Lung (tissue), 12 donors: ENCODE measurements around the gene RASGRF1. TPM values are rescaled to one million over a fixed set of nuclear protein-coding genes. Genes with fewer than 3 reads are reported as not detected.
"Not testable (repeated sequence)": the region's sequence is repeated elsewhere in the genome, so short reads cannot be mapped to it uniquely, and the experiment has no call there.

Source experiments
- ATAC-seq: fragments of 200-7000 bp; cut with Tn5 transposase; one replicate; pipeline ENCODE4 v1.9.1; 2020; ENCODE audit warnings: moderate number of reproducible peaks; ENCODE audit not compliant: insufficient read depth, low FRiP score
- DNase-seq, 3 donors: peaks; one replicate each; pipeline ENCODE4 v3.0.0-alpha.2; 2013 to 2017
- H3K27ac ChIP-seq, 2 donors: one replicate each; pipeline ENCODE4 v1.5.1; 2013; ENCODE audit warnings: mild to moderate bottlenecking in 2 of 2, moderate library complexity in 2 of 2, control low read depth in 1 of 2, inconsistent platforms in 1 of 2, low read depth in 1 of 2, low read length in 1 of 2
- H3K27me3 ChIP-seq, 3 donors: one replicate each; pipeline ENCODE4 v1.5.1; 2013; ENCODE audit warnings: low read length in 2 of 3; ENCODE audit not compliant: control insufficient read depth in 3 of 3, insufficient read depth in 3 of 3
- H3K36me3 ChIP-seq, 4 donors: one replicate each; pipeline ENCODE4 v1.5.1; 2013; ENCODE audit warnings: low read length in 4 of 4, mild to moderate bottlenecking in 1 of 4, moderate library complexity in 1 of 4; ENCODE audit not compliant: control insufficient read depth in 4 of 4, insufficient read depth in 4 of 4
- H3K4me1 ChIP-seq, 5 donors: one replicate each; pipeline ENCODE4 v1.5.1; 2013; ENCODE audit warnings: low read length in 5 of 5, mild to moderate bottlenecking in 2 of 5, moderate library complexity in 1 of 5; ENCODE audit not compliant: control insufficient read depth in 5 of 5, insufficient read depth in 5 of 5
- H3K4me3 ChIP-seq: one replicate; pipeline ENCODE4 v1.5.1; 2013; ENCODE audit warnings: mild to moderate bottlenecking, control low read depth, moderate library complexity
- H3K9ac ChIP-seq, 2 donors: one replicate each; pipeline ENCODE4 v1.5.1; 2013; ENCODE audit warnings: low read length in 2 of 2, control low read depth in 1 of 2; ENCODE audit not compliant: insufficient read depth in 1 of 2
- H3K9me3 ChIP-seq, 4 donors: one replicate each; pipeline ENCODE4 v1.5.1; 2013; ENCODE audit warnings: low read length in 3 of 4, mild to moderate bottlenecking in 1 of 4, moderate library complexity in 1 of 4; ENCODE audit not compliant: control insufficient read depth in 4 of 4, insufficient read depth in 3 of 4
- CTCF ChIP-seq: IDR thresholded peaks from 2 replicates; pipeline ENCODE4 v1.5.1; 2012; ENCODE audit warnings: mild to moderate bottlenecking; ENCODE audit errors: control extremely low read depth, extremely low read depth
- WGBS, 2 donors: extraction: QIAGEN DNeasy Blood & Tissue Kit; methylation state at CpG; one replicate each; pipeline ENCODE4 v1.1.7; 2013; 5-methylcytosine and 5-hydroxymethylcytosine counted together
- polyA plus RNA-seq, 2 donors: library from polyadenylated mRNA; stranded (reverse); fragments of 200-250 nt; gene quantifications; one replicate each; pipeline ENCODE4 v1.2.1, GENCODE V29; 2013
- total RNA-seq, 2 donors: library from RNA; depleted of rRNA in 1 of 2; stranded (reverse); fragments of >200 nt in 1 of 2; gene quantifications; one replicate each; pipeline ENCODE4 v1.2.1, GENCODE V29; 2014 to 2021
- donor health status: control.
- donor health status: control.
- donor health status: Bipolar disorder and iron deficiency.
- donor health status: healthy.
- donor health status: DM: yes; HTN: yes; CAD: no.

The RASGRF1 gene
- total and polyA plus RNA-seq, 4 donors: 10.9 to 71.2 (median 24.6) TPM

- DNase-seq (no peak), ATAC-seq (no peak)
- H3K27ac ChIP-seq: no peak overlapping the region
- WGBS, 2 donors: 68 to 71% methylated on average over 7 of the region's 7 CpGs
- H3K27me3 ChIP-seq: peaks cover 0 to 4% (median 2%) of the 10 kb centered on the region in 3 donors
- no peak overlapping the region for H3K9ac ChIP-seq
- no peak overlapping the region for H3K4me3 ChIP-seq
- TF ChIP-seq CTCF: no peak
- H3K9me3 ChIP-seq: no peaks in the 10 kb centered on the region
- peaks cover 0 to 1% (median 0%) of the 10 kb centered on the region in 5 donors for H3K4me1 ChIP-seq
- H3K36me3 ChIP-seq: no peaks in the 10 kb centered on the region
Measured at GRCh38 chr15:79115986-79116665, 25.5 kb upstream of the RASGRF1 start.

DNA sequence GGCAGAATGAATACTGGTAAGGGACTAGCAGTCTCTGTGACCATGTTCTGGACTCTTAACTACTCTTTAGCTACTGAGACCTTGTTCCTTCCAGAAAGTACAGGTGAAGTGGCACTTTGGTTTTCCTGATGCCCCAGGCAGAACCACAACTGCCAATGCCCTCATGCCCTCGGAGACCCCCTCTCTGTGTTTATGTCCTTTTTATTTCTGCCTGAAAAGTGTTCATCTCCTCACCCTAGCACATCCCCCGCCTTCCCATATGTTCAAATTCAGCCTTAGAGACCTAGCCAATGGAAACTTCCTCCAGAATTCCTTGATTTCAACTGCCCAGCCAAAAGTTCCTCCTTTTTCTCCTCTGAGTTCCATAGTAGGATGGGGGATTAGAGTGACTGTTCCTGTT lies 23.3 kb upstream of the RASGRF1 start:
- DNase-seq: no peak
- no peak for TF ChIP-seq CTCF
- no peak for ATAC-seq
- no peak overlapping the region for H3K4me3 ChIP-seq
- no peak overlapping the region for H3K27ac ChIP-seq
- H3K4me1 ChIP-seq: peaks cover 0 to 1% (median 0%) of the 10 kb centered on the region in 5 donors
- H3K9me3 ChIP-seq: no peaks in the 10 kb centered on the region
- no peak overlapping the region for H3K9ac ChIP-seq
- WGBS, 2 donors: 76 to 82% methylated on average over 2 of the region's 2 CpGs
- H3K36me3 ChIP-seq: no peaks in the 10 kb centered on the region
- H3K27me3 ChIP-seq: peaks cover 0 to 6% (median 4%) of the 10 kb centered on the region in 3 donors

GRCh38 chr15:79111404-79111803 lies 20.8 kb upstream of the RASGRF1 start:
- H3K4me3 ChIP-seq, H3K4me1 ChIP-seq, H3K36me3 ChIP-seq, DNase-seq, H3K27me3 ChIP-seq, H3K9ac ChIP-seq, H3K9me3 ChIP-seq, ATAC-seq, H3K27ac ChIP-seq: not testable (repeated sequence)

GRCh38 chr15:79105141-79105540 lies 14.6 kb upstream of the RASGRF1 start:
- no peaks in the 10 kb centered on the region for H3K4me1 ChIP-seq
- no peaks in the 10 kb centered on the region for H3K9me3 ChIP-seq
- no peak for DNase-seq
- TF ChIP-seq CTCF: no peak
- 91 to 95% methylated on average over 4 of the region's 4 CpGs for WGBS, 2 donors
- H3K27me3 ChIP-seq: peaks cover 0 to 13% (median 9%) of the 10 kb centered on the region in 3 donors
- ATAC-seq: no peak
- no peak overlapping the region for H3K9ac ChIP-seq
- no peak overlapping the region for H3K27ac ChIP-seq
- no peaks in the 10 kb centered on the region for H3K36me3 ChIP-seq
- H3K4me3 ChIP-seq: no peak overlapping the region
